GM10847 (cell line): Measurements from ENCODE around the gene NFIX.

ENCODE experiments used
- POLR2A ChIP-seq: IDR thresholded peaks from 2 replicates; pipeline ENCODE4 v1.6.1; 2011; ENCODE audit not compliant: insufficient read length; ENCODE audit errors: extremely low read depth

The NFIX gene

GRCh38 chr19:13060964-13061927 lies 66.0 kb downstream of the NFIX start:
- no peak for TF ChIP-seq POLR2A

- no peak for TF ChIP-seq POLR2A
Measured at GRCh38 chr19:13062317-13062716, 67.0 kb downstream of the NFIX start.

GRCh38 chr19:13063461-13064091 lies 68.3 kb downstream of the NFIX start:
- TF ChIP-seq POLR2A, result no peak

GRCh38 chr19:13064092-13064489 lies 68.8 kb downstream of the NFIX start:
- TF ChIP-seq POLR2A, result no peak

GRCh38 chr19:13066226-13066625 lies 71.0 kb downstream of the NFIX start:
- TF ChIP-seq POLR2A, result no peak

GRCh38 chr19:13066933-13067807 lies 71.9 kb downstream of the NFIX start:
- TF ChIP-seq POLR2A, result no peak

GRCh38 chr19:13068085-13068846 lies 73.0 kb downstream of the NFIX start:
- no peak for TF ChIP-seq POLR2A

GRCh38 chr19:13069415-13070359 lies 74.4 kb downstream of the NFIX start:
- no peak for TF ChIP-seq POLR2A

GRCh38 chr19:13070425-13071140 lies 75.3 kb downstream of the NFIX start:
- TF ChIP-seq POLR2A, result no peak

GRCh38 chr19:13071444-13072187 lies 76.3 kb downstream of the NFIX start:
- no peak for TF ChIP-seq POLR2A

- TF ChIP-seq POLR2A, result no peak
Measured at GRCh38 chr19:13072188-13072908, 77.1 kb downstream of the NFIX start.

GRCh38 chr19:13073263-13073662 lies 78.0 kb downstream of the NFIX start:
- no peak for TF ChIP-seq POLR2A
